ENCODE measurements around the gene RPL29.

The RPL29 gene

GRCh38 chr3:51970606-51971300 is 24.9 kb downstream of the RPL29 start:
- DNase-seq (ENCODE audit: low read depth, low spot score), result no peak
- WGBS (ENCODE audit: insufficient coverage, insufficient read length), result no CpG with 5 or more reads among the region's 6 CpGs
- H3K27ac ChIP-seq (ENCODE audit: low read length), result no peak overlapping the region
- no peaks in the 10 kb centered on the region for H3K9me3 ChIP-seq (ENCODE audit: control insufficient read depth, insufficient read depth, low read length)
- no peak overlapping the region for H3K4me3 ChIP-seq (ENCODE audit: low read length)
- H3K4me1 ChIP-seq (ENCODE audit: control insufficient read depth, insufficient read depth, low read length), result peaks cover 26% of the 10 kb centered on the region
- no peaks in the 10 kb centered on the region for H3K36me3 ChIP-seq (ENCODE audit: control insufficient read depth, insufficient read depth, low read length)
- H3K27me3 ChIP-seq (ENCODE audit: control insufficient read depth, insufficient read depth, low read length), result peaks cover 5% of the 10 kb centered on the region; the same call in 1 of the 2 replicates

- no peaks in the 10 kb centered on the region for H3K27me3 ChIP-seq (ENCODE audit: control insufficient read depth, insufficient read depth, low read length)
- DNase-seq (ENCODE audit: low read depth, low spot score), result no peak
- no CpG with 5 or more reads among the region's 4 CpGs for WGBS (ENCODE audit: insufficient coverage, insufficient read length)
- no peaks in the 10 kb centered on the region for H3K36me3 ChIP-seq (ENCODE audit: control insufficient read depth, insufficient read depth, low read length)
- H3K4me1 ChIP-seq (ENCODE audit: control insufficient read depth, insufficient read depth, low read length), result peaks cover 21% of the 10 kb centered on the region
- no peak overlapping the region for H3K4me3 ChIP-seq (ENCODE audit: low read length)
- no peak overlapping the region for H3K27ac ChIP-seq (ENCODE audit: low read length)
- no peaks in the 10 kb centered on the region for H3K9me3 ChIP-seq (ENCODE audit: control insufficient read depth, insufficient read depth, low read length)
These were observed 25.9 kb downstream of the RPL29 start for GRCh38 chr3:51969841-51970240.

GRCh38 chr3:51968883-51969678 is 26.6 kb downstream of the RPL29 start:
- WGBS (ENCODE audit: insufficient coverage, insufficient read length), result no CpG with 5 or more reads among the region's 6 CpGs
- no peak overlapping the region for H3K4me3 ChIP-seq (ENCODE audit: low read length)
- H3K4me1 ChIP-seq (ENCODE audit: control insufficient read depth, insufficient read depth, low read length), result peaks cover 18% of the 10 kb centered on the region
- no peaks in the 10 kb centered on the region for H3K27me3 ChIP-seq (ENCODE audit: control insufficient read depth, insufficient read depth, low read length)
- H3K9me3 ChIP-seq (ENCODE audit: control insufficient read depth, insufficient read depth, low read length), result no peaks in the 10 kb centered on the region
- no peak for DNase-seq (ENCODE audit: low read depth, low spot score)
- H3K27ac ChIP-seq (ENCODE audit: low read length), result no peak overlapping the region
- no peaks in the 10 kb centered on the region for H3K36me3 ChIP-seq (ENCODE audit: control insufficient read depth, insufficient read depth, low read length)

GRCh38 chr3:51968170-51968775 is 27.4 kb downstream of the RPL29 start:
- Histone ChIP-seq H3K36me3 (ENCODE audit: control insufficient read depth, insufficient read depth, low read length) (no peaks in the 10 kb centered on the region), H3K27ac (ENCODE audit: low read length) (no peak overlapping the region), H3K9me3 (ENCODE audit: control insufficient read depth, insufficient read depth, low read length) (no peaks in the 10 kb centered on the region), H3K4me1 (ENCODE audit: control insufficient read depth, insufficient read depth, low read length) (peaks cover 19% of the 10 kb centered on the region), H3K27me3 (ENCODE audit: control insufficient read depth, insufficient read depth, low read length) (no peaks in the 10 kb centered on the region), H3K4me3 (ENCODE audit: low read length) (peak overlapping the region; percentile 62; the same call in 1 of the 2 replicates)
- WGBS (ENCODE audit: insufficient coverage, insufficient read length), result no CpG with 5 or more reads among the region's 11 CpGs
- no peak for DNase-seq (ENCODE audit: low read depth, low spot score)

- peak within 1 kb of the TSS; percentile 62; the same call in 1 of the 2 replicates for H3K4me3 ChIP-seq (ENCODE audit: low read length)
- H3K36me3 ChIP-seq (ENCODE audit: control insufficient read depth, insufficient read depth, low read length), result no peaks in the 10 kb centered on the region
- H3K27me3 ChIP-seq (ENCODE audit: control insufficient read depth, insufficient read depth, low read length), result no peaks in the 10 kb centered on the region
- H3K9me3 ChIP-seq (ENCODE audit: control insufficient read depth, insufficient read depth, low read length), result no peaks in the 10 kb centered on the region
- peaks cover 19% of the 10 kb centered on the region for H3K4me1 ChIP-seq (ENCODE audit: control insufficient read depth, insufficient read depth, low read length)
- no CpG with 5 or more reads among the region's 90 CpGs for WGBS (ENCODE audit: insufficient coverage, insufficient read length)
- H3K27ac ChIP-seq (ENCODE audit: low read length), result no peak within 1 kb of the TSS
- DNase-seq (ENCODE audit: low read depth, low spot score), result no peak
These were observed 28.1 kb downstream of the RPL29 start, which contains the start of gene PCBP4 for GRCh38 chr3:51967384-51968169. PCBP4 (minus strand) TSS chr3:51967454; CDS start chr3:51961240, 6,214 bp downstream.

- Histone ChIP-seq H3K4me3 (ENCODE audit: low read length) (peak overlapping the region; percentile 36; the same call in 1 of the 2 replicates), H3K4me1 (ENCODE audit: control insufficient read depth, insufficient read depth, low read length) (peaks cover 19% of the 10 kb centered on the region), H3K36me3 (ENCODE audit: control insufficient read depth, insufficient read depth, low read length) (no peaks in the 10 kb centered on the region), H3K9me3 (ENCODE audit: control insufficient read depth, insufficient read depth, low read length) (no peaks in the 10 kb centered on the region), H3K27ac (ENCODE audit: low read length) (no peak overlapping the region), H3K27me3 (ENCODE audit: control insufficient read depth, insufficient read depth, low read length) (no peaks in the 10 kb centered on the region)
- DNase-seq (ENCODE audit: low read depth, low spot score), result no peak
- no CpG with 5 or more reads among the region's 33 CpGs for WGBS (ENCODE audit: insufficient coverage, insufficient read length)
These were observed 28.7 kb downstream of the RPL29 start for GRCh38 chr3:51966922-51967383.

- no peak for DNase-seq (ENCODE audit: low read depth, low spot score)
- no CpG with 5 or more reads among the region's 5 CpGs for WGBS (ENCODE audit: insufficient coverage, insufficient read length)
- Histone ChIP-seq H3K4me1 (ENCODE audit: control insufficient read depth, insufficient read depth, low read length) (peaks cover 19% of the 10 kb centered on the region), H3K36me3 (ENCODE audit: control insufficient read depth, insufficient read depth, low read length) (no peaks in the 10 kb centered on the region), H3K9me3 (ENCODE audit: control insufficient read depth, insufficient read depth, low read length) (no peaks in the 10 kb centered on the region), H3K27me3 (ENCODE audit: control insufficient read depth, insufficient read depth, low read length) (no peaks in the 10 kb centered on the region), H3K27ac (ENCODE audit: low read length) (no peak overlapping the region), H3K4me3 (ENCODE audit: low read length) (no peak overlapping the region)
These were observed 29.2 kb downstream of the RPL29 start for GRCh38 chr3:51966486-51966885.

GRCh38 chr3:51966016-51966415 is 29.7 kb downstream of the RPL29 start:
- H3K36me3 ChIP-seq (ENCODE audit: control insufficient read depth, insufficient read depth, low read length), result no peaks in the 10 kb centered on the region
- WGBS (ENCODE audit: insufficient coverage, insufficient read length), result no CpG with 5 or more reads among the region's 2 CpGs

GRCh38 chr3:51964521-51964920 is 31.2 kb downstream of the RPL29 start:
- H3K4me1 ChIP-seq (ENCODE audit: control insufficient read depth, insufficient read depth, low read length), result peaks cover 19% of the 10 kb centered on the region

More at GRCh38 chr3:51966016-51966415, 29.7 kb downstream of the RPL29 start:
- H3K27ac ChIP-seq (ENCODE audit: low read length), result no peak overlapping the region
- H3K27me3 ChIP-seq (ENCODE audit: control insufficient read depth, insufficient read depth, low read length), result no peaks in the 10 kb centered on the region
- no peak overlapping the region for H3K4me3 ChIP-seq (ENCODE audit: low read length)
- peaks cover 19% of the 10 kb centered on the region for H3K4me1 ChIP-seq (ENCODE audit: control insufficient read depth, insufficient read depth, low read length)
- H3K9me3 ChIP-seq (ENCODE audit: control insufficient read depth, insufficient read depth, low read length), result no peaks in the 10 kb centered on the region
- no peak for DNase-seq (ENCODE audit: low read depth, low spot score)

More at GRCh38 chr3:51964521-51964920, 31.2 kb downstream of the RPL29 start:
- no CpG with 5 or more reads among the region's 4 CpGs for WGBS (ENCODE audit: insufficient coverage, insufficient read length)
- H3K9me3 ChIP-seq (ENCODE audit: control insufficient read depth, insufficient read depth, low read length), result no peaks in the 10 kb centered on the region
- no peak overlapping the region for H3K4me3 ChIP-seq (ENCODE audit: low read length)
- H3K27ac ChIP-seq (ENCODE audit: low read length), result no peak overlapping the region
- H3K27me3 ChIP-seq (ENCODE audit: control insufficient read depth, insufficient read depth, low read length), result no peaks in the 10 kb centered on the region
- H3K36me3 ChIP-seq (ENCODE audit: control insufficient read depth, insufficient read depth, low read length), result no peaks in the 10 kb centered on the region
- DNase-seq (ENCODE audit: low read depth, low spot score), result no peak
